Fibroblast of skin of back (primary cell): ENCODE measurements around the gene SEMA4B.
"Not testable (repeated sequence)": the region's sequence is repeated elsewhere in the genome, so short reads cannot be mapped to it uniquely, and the experiment has no call there.

Source experiments
- DNase-seq: peaks from one replicate; pipeline ENCODE4 v3.0.0-alpha.2; 2013

The SEMA4B gene

DNA sequence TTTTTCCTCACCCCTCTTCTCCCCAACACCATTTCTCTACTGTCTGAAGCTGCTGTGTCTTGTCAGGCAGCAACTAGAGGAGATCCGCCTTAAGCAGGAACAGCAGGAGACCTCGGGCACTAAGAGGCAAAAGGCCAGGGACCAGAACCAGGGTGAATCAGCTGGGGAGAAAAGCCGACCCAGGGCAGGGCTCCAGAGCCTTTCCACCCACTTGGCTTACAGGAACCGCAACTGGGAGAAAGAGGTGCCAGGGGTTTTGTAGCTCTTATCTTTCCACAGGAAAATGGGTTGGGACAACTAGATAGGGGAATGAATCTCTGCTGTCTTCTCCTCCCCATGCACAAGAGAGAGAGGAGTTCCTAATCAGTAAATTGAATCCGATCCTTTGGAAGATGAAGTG, 61.3 kb downstream of the SEMA4B start:
- DNase-seq: no peak

DNA sequence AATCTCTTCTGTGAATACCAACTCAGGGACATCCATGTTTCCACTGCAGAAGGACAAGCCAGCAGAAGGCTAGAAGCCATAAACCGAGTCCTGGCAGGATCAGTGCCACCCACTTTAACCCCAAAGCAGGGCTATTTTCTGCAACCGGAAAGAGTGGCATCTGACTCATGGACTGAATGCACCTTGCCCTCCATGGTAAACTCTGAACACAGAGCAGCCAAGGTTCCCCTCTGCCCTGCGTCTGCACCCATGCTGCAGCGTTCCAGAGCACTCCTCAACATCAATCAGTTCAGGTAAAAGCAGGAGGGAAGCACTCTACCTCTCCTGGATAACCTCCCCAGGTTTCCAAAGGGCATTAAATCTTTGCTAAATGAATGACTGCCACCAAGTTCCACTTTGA, 63.5 kb downstream of the SEMA4B start:
- no peak for DNase-seq

DNA sequence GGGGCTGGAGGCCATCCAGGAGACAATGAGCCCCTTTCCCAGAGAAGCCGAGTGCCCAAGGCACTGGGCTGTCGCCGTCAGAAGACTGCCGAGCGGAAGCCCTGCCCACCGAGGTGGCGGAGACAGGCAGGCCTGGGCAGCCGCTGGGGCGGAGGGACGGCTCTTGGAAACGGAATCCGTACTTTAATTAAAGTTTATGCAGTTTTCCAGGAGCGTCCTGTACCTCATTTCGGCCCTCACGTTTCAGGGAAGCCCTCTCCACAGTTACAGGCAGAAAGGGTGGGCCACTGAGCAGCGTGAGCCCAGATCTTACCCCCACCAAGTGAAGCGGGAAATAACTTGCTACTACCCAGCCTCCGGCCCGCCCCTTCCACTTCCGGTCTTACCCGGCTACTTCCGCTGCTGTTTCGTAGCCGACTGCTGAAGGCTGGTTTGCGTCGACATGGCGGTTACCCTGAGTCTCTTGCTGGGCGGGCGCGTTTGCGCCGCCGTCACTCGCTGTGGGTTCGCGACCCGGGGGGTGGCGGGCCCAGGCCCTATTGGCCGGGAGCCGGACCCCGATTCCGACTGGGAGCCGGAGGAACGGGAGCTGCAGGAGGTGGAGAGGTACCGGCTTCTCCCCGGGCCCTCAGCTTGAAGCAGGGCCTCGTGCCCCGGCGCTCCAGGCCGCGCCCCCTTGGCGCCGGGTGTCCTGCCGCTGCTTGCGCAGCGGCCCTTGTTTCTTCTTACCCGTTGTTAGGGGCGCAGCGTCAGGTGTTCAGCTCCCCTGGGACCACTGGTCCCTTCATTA, 64.3 kb downstream of the SEMA4B start, which contains the start of gene NGRN:
Gene NGRN (plus strand): TSS at position 402 of the 790 bp plus-strand sequence. CDS start 41 bp downstream, at position 443.
- peak; percentile 92 for DNase-seq

DNA sequence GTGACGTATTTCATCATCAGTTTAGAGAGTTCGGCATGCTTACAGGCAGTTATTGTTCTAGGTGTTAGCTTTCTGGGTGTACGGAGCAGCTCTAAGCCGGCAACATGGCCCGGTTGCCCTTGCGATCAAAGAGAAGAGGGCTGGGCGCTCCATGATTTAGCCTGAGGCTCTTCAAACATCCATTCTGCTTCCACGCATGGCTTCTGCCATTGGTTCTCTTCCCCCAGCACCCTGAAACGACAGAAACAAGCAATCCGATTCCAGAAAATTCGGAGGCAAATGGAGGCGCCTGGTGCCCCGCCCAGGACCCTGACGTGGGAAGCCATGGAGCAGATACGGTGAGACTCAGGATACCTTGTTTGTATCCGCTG, 64.9 kb downstream of the SEMA4B start:
- peak; percentile 39 for DNase-seq

DNA sequence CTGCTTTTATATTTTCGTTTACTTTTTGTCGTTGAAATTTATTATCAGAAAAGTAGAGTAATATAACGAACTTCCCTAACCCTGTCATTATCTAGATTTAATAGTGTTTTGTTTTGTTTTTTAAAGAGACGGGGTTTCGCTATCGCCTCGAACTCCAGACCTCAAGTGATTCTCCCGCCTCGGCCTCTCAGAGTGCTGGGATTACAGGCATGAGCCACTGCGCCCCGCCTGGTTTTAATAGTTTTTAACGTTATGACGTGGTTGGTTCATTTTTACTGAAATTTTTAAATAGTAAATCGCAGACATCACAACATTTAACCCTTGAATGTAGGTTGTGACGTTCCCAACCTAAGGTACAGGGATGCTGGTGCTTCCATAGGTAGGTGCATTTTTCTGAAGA, 65.4 kb downstream of the SEMA4B start:
- DNase-seq: peak; percentile 36

DNA sequence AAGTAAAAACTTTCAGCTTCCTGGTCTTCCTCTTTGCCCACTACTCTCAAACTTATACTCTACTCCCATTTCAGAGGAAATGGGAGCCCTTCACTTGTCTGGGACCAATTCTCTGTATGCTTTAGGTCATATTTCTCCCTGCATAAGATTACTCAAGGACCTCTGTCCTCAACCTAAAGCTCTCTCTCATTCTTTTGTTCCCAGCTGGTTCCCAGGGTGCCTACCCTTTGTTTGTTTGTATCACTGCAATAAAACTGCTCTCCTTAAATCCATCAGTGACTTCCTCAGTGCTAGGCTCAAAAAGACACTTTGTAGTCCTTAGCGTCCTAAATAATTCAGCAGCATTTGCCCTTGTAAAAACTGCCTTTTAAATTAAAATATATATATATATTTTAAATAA, 67.3 kb downstream of the SEMA4B start:
- DNase-seq: no peak

DNA sequence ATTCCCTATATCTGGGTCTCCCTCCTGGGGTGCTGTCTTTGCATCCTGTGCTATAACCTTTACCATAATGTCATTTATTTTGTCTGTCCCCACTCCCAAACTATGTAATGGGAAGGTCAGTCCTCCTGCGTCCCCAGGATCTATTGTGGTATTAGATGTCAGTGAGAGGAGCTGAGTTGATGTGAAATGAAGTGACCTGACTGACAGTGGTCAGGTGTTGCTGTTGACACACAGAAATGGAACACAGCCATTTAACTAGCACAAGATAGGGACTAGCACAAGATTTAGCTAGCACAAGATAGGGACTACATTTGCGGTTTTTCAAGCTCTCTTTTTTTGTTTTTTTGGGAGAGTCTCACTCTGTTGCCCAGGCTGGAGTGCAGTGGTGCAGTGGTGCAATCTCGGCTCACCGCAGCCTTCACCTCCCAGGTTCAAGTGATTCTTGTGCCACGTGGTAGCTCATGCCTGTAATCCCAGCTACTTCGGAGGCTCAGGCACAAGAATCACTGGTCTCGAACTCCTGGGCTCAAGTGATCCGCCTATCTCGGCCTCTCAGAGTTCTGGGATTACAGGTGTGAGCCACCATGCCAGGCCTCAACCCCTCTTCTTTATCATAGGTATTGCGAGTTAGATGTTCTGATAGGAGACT, 69.5 kb downstream of the SEMA4B start:
- no peak for DNase-seq

DNA sequence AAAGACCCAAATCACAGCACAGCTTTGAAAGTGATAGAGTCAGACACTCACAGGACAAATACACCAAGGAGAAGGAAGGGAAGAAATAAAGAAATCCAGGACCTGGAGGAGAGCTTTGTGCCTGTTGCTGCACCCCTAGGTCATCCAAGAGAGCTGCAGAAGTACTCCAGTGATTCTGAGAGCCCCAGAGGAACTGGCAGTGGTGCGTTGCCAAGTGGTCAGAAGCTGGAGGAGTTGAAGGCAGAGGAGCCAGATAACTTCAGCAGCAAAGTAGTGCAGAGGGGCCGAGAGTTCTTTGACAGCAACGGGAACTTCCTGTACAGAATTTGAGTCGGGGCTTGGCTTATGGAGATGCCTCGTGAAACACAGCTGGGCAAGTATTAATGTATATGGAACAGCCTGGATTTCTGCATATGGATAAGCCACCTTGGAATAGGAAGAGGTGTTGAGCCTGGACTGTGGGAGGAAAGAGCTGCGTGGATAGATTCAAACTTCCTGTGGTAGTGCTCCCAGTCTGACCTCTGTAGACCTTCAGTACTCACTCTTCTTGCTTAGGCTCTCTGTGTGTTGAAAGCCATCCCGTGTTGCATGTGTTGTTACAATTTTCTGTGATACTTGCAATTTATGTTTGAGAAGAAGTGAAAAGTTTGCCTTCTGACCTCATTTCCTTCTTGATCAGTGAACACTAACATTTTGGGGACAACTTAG, 70.5 kb downstream of the SEMA4B start:
- no peak for DNase-seq

DNA sequence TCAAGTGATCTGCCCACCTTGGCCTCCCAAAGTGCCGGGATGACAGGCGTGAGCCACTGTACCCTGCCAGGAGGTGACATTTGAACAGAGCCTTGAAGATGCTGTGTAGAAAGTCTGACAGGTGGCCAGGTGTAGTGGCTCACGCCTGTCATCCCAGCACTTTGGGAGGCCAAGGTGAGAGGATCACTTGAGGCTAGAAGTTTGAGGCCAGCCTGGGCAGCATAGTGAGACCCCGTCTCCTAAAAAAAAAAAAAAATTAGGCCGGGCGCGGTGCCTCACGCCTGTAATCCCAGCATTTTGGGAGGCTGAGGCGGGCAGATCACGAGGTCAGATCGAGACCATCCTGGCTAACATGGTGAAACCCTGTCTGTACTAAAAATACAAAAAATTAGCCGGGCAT, 77.3 kb downstream of the SEMA4B start:
- not testable (repeated sequence) for DNase-seq
